ENCODE data around the gene NRP2. TPM values are rescaled to one million over a fixed set of nuclear protein-coding genes. Genes with fewer than 3 reads are reported as not detected.

The NRP2 gene
- total and polyA plus RNA-seq, 8 donors = 42.3 to 122 (median 60.9) TPM

DNA sequence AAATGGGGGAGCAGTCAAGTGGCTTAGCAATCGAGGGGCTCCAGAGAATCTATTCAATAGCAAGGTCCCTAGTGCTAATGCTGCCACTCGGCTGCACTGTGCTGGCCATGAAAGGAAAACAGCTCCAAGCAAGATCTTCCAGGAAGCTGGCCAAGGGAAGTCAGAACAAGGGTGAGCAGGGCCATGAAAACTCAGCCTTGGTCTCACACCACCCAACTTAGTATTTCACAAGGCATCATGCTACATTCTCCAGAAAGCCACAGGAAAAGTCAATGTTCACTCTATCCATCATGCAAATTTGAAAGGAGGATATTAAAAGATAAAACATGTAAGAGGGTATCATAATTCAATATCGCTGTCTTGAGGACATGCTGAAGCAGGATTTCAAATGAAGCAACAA lies 35.7 kb downstream of the NRP2 start:
- Histone ChIP-seq H3K4me1 (peaks cover 10 to 30% of the 10 kb centered on the region in 2 donors), H3K27ac (no peak overlapping the region), H3K36me3 (peaks cover 0 to 20% of the 10 kb centered on the region in 2 donors), H3K27me3 (no peaks in the 10 kb centered on the region), H3K4me3 (no peak overlapping the region), H3K9me3 (no peaks in the 10 kb centered on the region)
- TF ChIP-seq, protein P1, sequence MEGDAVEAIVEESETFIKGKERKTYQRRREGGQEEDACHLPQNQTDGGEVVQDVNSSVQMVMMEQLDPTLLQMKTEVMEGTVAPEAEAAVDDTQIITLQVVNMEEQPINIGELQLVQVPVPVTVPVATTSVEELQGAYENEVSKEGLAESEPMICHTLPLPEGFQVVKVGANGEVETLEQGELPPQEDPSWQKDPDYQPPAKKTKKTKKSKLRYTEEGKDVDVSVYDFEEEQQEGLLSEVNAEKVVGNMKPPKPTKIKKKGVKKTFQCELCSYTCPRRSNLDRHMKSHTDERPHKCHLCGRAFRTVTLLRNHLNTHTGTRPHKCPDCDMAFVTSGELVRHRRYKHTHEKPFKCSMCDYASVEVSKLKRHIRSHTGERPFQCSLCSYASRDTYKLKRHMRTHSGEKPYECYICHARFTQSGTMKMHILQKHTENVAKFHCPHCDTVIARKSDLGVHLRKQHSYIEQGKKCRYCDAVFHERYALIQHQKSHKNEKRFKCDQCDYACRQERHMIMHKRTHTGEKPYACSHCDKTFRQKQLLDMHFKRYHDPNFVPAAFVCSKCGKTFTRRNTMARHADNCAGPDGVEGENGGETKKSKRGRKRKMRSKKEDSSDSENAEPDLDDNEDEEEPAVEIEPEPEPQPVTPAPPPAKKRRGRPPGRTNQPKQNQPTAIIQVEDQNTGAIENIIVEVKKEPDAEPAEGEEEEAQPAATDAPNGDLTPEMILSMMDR (IDR thresholded peaks at IDR 0.05) = no peak
- ATAC-seq = no peak
- intact Hi-C loops (cut with DNase I) = no loop called here
- DNase-seq = no peak

DNA sequence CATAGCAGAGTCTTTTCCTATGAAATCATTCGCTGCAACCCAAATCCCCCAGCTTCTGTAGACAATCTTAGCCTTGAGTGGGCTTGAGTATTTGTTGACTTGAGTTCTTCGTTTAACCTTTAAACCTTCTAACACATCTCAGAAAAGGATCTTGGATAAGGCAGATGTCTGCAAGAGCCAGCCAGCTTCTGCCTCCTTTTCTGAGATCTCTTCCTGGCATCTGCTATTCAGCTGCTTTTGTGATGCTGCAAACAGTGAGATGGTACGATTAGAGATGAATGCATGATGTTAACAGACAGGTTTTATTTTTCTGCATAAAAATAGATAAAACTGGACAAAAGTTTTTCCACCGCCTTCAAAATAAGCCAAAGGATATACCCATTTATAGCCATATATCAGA lies 37.5 kb downstream of the NRP2 start:
- H3K27ac ChIP-seq = no peak overlapping the region
- TF ChIP-seq, protein P1 (IDR thresholded peaks at IDR 0.05) = no peak
- H3K9me3 ChIP-seq = no peaks in the 10 kb centered on the region

DNA sequence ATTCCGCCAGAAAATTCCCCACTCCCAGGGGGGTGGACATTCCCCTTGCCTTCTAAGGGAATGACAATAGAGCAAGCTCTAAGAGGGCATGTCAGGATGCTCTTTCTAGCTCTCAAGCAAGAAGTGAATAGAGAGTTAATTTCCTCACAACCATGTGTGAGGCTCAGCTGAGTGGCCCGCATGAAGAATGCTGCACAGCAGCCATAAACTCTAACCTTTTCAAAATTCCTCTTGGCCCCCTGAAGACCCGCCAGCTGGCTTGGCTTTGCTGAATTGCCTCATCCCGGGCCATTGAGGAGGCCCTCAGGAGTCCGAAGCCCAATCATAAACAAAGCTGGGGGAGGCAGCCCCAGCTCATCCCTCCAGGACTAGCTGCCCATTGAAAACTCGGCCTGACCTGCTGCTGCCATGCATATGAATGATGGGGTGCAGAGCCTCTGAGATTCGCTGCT lies 38.2 kb downstream of the NRP2 start:
- Histone ChIP-seq H3K27ac (no peak overlapping the region), H3K36me3 (peaks cover 0 to 39% of the 10 kb centered on the region in 2 donors), H3K9me3 (no peaks in the 10 kb centered on the region), H3K4me3 (no peak overlapping the region), H3K4me1 (peaks cover 0 to 10% of the 10 kb centered on the region in 2 donors), H3K27me3 (no peaks in the 10 kb centered on the region)
- intact Hi-C loops (cut with DNase I) = no loop called here
- no peak for DNase-seq
- TF ChIP-seq, protein P1 (IDR thresholded peaks at IDR 0.05) = no peak
- ATAC-seq = no peak

More for the DNA sequence above, 37.5 kb downstream of the NRP2 start:
- intact Hi-C loops (cut with DNase I) = no loop called here
- no peaks in the 10 kb centered on the region for H3K27me3 ChIP-seq
- peaks cover 0 to 33% of the 10 kb centered on the region in 2 donors for H3K36me3 ChIP-seq
- ATAC-seq = no peak
- no peak overlapping the region for H3K4me3 ChIP-seq
- H3K4me1 ChIP-seq = peaks cover 0 to 15% of the 10 kb centered on the region in 2 donors
- DNase-seq = no peak

DNA sequence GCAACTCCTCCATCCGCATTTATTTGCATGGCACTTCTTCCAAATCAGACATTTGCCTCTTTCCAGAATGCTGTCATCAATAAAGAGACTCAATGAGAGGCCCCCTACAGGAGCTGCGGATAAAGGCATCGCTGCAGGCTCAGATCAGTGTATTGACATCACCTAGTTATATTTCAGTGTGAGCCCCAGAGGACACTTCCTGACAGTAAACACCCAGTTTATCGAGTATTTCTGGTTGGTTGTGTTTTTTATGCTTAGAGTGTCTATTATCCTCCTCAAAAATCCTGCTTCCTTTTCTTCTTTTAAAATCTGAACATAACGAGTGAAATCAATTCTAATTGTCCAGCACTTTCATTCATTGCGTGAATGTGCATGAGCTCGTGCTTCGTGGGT lies 38.8 kb downstream of the NRP2 start:
- H3K27me3 ChIP-seq = no peaks in the 10 kb centered on the region
- no peak overlapping the region for H3K4me3 ChIP-seq
- no peak overlapping the region for H3K27ac ChIP-seq
- intact Hi-C loops (cut with DNase I) = no loop called here
- DNase-seq = no peak
- H3K4me1 ChIP-seq = peaks cover 0 to 10% of the 10 kb centered on the region in 2 donors
- no peak for ATAC-seq
- no peaks in the 10 kb centered on the region for H3K9me3 ChIP-seq
- TF ChIP-seq, protein P1 (IDR thresholded peaks at IDR 0.05) = peak in 1 of 2 donors; percentile 11
- peaks cover 0 to 45% of the 10 kb centered on the region in 2 donors for H3K36me3 ChIP-seq

DNA sequence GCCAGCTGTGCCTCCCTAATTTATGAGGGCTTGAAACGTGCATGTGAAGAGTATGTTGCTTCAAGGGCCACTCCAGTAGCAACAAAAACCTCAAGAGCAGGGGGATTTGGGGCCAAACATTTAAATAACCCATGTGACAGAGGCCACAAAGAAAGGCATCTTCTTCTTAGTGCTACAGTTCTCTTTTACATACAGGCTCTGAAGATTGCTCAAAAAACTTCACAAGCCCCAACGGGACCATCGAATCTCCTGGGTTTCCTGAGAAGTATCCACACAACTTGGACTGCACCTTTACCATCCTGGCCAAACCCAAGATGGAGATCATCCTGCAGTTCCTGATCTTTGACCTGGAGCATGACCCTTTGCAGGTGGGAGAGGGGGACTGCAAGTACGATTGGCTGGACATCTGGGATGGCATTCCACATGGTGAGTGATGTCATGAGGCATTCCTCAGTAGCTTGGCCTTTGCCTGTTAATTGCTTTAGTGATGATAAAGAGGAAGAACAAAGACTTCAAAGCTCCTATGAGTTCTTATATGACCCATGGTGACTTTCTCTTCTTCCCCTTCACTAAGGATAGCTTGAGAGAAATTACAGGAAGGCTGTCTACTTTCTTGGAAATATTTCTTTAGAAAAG lies 40.1 kb downstream of the NRP2 start:
- intact Hi-C loops (cut with DNase I) = no loop called here

More for the DNA sequence above, 40.1 kb downstream of the NRP2 start:
- TF ChIP-seq, protein P1 (IDR thresholded peaks at IDR 0.05) = no peak
- peak; percentile 26 for ATAC-seq
- peaks cover 0 to 10% of the 10 kb centered on the region in 2 donors for H3K4me1 ChIP-seq
- H3K27ac ChIP-seq = no peak overlapping the region
- no peak for DNase-seq
- H3K36me3 ChIP-seq = peaks cover 0 to 53% of the 10 kb centered on the region in 2 donors
- H3K27me3 ChIP-seq = no peaks in the 10 kb centered on the region
- no peaks in the 10 kb centered on the region for H3K9me3 ChIP-seq
- no peak overlapping the region for H3K4me3 ChIP-seq
